Measurements from ENCODE around the gene CD99.

GRCh38 chrX:2685886-2686285 is 5.2 kb upstream of the CD99 start:
- TF ChIP-seq CTCF (conservative IDR thresholded peaks at IDR 0.05 in 1 of 2, IDR thresholded peaks at IDR 0.05 in 1 of 2; ENCODE audit: low read depth in 1 of 2, low read length in 2 of 2) (no peak), EZH2 (IDR thresholded peaks at IDR 0.05; ENCODE audit: low read length, missing control alignments) (no peak)

Data from fibroblast of lung (primary cell).